AG04450 (cell line): ENCODE measurements around the gene AHR. TPM values are rescaled to one million over a fixed set of nuclear protein-coding genes. Genes with fewer than 3 reads are reported as not detected.
"Not testable (repeated sequence)": the region's sequence is repeated elsewhere in the genome, so short reads cannot be mapped to it uniquely, and the experiment has no call there.

Experiments
- CTCF ChIA-PET: fragments of 300-600, 350-600 bp; formaldehyde crosslinking; extraction: SDS; loops from one replicate; lab custom pipeline; 2022; ENCODE audit warnings: antibody characterized with exemption, inconsistent platforms; lab: Charles Lee
- POLR2A ChIA-PET: fragments of 350-600 bp; formaldehyde crosslinking; extraction: SDS; loops from one replicate; lab custom pipeline; 2021; ENCODE audit warnings: antibody characterized with exemption, inconsistent platforms; lab: Yijun Ruan, JAX
- DNase-seq: peaks from one replicate; pipeline ENCODE4 v3.0.0-alpha.2; 2011; ENCODE audit warnings: low read depth, low spot score
- H3K27ac ChIP-seq: one replicate; pipeline ENCODE4 v1.5.1; 2012; ENCODE audit warnings: low read depth, low read length, control low read depth
- H3K27me3 ChIP-seq: one replicate; pipeline ENCODE4 v1.6.0; 2012; ENCODE audit warnings: low read length; ENCODE audit not compliant: control insufficient read depth, insufficient read depth
- H3K4me3 ChIP-seq: 2 replicates; pipeline ENCODE4 v1.5.1; 2011; ENCODE audit warnings: mild to moderate bottlenecking, low read depth, low read length, control low read depth
- H3K9me3 ChIP-seq: 2 replicates; pipeline ENCODE4 v1.5.1; 2012; ENCODE audit warnings: low read length; ENCODE audit not compliant: control insufficient read depth, insufficient read depth
- polyA plus RNA-seq: library from polyadenylated mRNA; depleted of rRNA; stranded (reverse); fragments of >200 nt; gene quantifications from 2 replicates; pipeline ENCODE4 v1.2.3, GENCODE V29; 2011
- TF ChIP-seq, protein P1 (sequence below): IDR thresholded peaks from 2 replicates; pipeline ENCODE4 v1.5.1; 2011; ENCODE audit warnings: low read depth, low read length, control low read depth, inconsistent platforms

Gene AHR
- polyA plus RNA-seq, 1 experiment, result 9.8 TPM

DNA sequence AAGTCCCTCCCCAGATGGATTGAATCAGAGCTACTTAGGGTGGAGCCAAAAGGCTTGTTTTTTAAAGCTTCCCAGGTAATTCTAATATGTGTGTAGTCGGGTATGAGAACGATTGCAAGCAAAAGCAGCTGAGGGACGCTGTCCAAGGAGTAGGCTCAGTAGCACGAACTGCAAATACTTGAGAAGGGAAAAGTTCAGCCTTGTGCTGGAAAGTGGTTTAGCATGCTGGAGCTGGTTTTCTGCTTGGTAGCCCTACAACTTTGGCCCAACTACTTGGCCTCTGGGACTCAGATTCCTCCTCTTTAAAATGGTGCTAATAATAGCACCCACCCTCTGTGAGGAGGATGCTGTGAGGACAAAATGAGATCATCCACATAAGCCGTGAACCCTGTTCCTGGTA is 76.2 kb downstream of the AHR start:
- POLR2A ChIA-PET, result no interaction called here
- H3K27ac ChIP-seq, result no peak overlapping the region
- no peak overlapping the region for H3K4me3 ChIP-seq
- TF ChIP-seq, protein P1, sequence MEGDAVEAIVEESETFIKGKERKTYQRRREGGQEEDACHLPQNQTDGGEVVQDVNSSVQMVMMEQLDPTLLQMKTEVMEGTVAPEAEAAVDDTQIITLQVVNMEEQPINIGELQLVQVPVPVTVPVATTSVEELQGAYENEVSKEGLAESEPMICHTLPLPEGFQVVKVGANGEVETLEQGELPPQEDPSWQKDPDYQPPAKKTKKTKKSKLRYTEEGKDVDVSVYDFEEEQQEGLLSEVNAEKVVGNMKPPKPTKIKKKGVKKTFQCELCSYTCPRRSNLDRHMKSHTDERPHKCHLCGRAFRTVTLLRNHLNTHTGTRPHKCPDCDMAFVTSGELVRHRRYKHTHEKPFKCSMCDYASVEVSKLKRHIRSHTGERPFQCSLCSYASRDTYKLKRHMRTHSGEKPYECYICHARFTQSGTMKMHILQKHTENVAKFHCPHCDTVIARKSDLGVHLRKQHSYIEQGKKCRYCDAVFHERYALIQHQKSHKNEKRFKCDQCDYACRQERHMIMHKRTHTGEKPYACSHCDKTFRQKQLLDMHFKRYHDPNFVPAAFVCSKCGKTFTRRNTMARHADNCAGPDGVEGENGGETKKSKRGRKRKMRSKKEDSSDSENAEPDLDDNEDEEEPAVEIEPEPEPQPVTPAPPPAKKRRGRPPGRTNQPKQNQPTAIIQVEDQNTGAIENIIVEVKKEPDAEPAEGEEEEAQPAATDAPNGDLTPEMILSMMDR, result no peak
- no peak for DNase-seq
- H3K27me3 ChIP-seq, result no peaks in the 10 kb centered on the region
- CTCF ChIA-PET, result no interaction called here
- H3K9me3 ChIP-seq, result no peaks in the 10 kb centered on the region

DNA sequence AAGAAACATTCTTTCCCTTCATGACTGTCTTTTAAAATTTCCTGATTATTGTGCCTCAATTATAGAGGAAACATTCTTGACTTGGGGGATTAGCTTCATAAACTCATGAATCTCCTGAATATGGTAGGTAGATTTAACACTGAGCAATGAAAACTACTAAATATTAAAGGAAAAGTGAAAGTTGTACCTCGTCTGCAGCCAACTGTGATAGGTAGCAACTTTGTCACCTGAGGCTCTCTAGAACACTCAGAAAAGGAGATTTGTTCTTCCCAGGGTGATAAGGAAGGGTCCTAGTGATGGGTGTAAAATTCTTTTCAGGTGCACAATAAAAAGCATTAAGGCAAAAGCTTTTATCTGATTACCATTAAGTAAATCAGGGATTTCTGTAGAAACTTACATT is 78.1 kb downstream of the AHR start:
- Histone ChIP-seq H3K9me3 (no peaks in the 10 kb centered on the region), H3K4me3 (no peak overlapping the region), H3K27me3 (no peaks in the 10 kb centered on the region), H3K27ac (no peak overlapping the region)
- ChIA-PET CTCF (no interaction called here), POLR2A (no interaction called here)
- DNase-seq, result no peak
- TF ChIP-seq, protein P1, result no peak

DNA sequence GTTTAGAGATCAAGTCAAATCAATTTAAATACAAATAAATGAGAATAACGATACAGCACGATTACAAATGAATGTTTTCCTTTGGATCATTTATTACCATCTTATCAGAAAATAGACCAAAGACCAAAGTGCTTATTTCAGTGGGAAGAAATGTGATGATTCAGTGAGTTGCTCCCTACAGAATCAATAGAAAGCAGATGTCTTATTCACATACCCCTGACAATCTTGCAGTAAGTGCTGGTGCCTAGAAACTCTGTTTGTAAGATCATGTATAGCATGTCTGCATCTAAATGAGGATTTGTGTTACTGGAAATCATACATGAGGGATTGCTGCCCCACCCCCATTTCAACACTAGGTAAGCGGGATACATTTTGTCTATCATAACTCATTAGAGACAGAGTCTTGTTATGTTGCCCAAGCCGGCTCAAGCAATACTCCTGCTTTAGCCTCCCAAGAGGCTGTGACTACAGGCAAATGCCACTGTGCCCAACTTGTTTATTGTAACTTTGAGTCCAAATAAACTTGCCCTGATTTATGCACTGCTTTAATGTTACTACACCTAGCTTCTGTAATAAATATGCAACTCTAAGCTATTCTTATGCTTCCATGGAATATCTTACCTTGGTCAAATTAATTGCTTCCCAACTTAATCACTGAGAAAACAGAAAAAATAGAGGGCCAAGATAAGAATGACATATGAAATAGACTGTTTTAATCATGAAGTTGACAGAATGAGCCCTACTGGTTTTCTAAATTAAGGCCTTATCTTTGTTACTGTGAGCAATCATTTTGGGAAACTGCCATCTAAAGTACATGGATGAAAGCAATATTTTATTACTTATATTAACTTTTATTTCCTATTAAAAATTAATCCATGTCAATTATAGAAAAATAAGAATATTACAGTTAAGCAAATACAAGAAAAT is 82.5 kb downstream of the AHR start:
- no peak overlapping the region for H3K4me3 ChIP-seq
- H3K27me3 ChIP-seq, result no peaks in the 10 kb centered on the region
- H3K9me3 ChIP-seq, result no peaks in the 10 kb centered on the region
- no peak overlapping the region for H3K27ac ChIP-seq
- ChIA-PET POLR2A (no interaction called here), CTCF (no interaction called here)
- no peak for DNase-seq
- TF ChIP-seq, protein P1, result no peak

DNA sequence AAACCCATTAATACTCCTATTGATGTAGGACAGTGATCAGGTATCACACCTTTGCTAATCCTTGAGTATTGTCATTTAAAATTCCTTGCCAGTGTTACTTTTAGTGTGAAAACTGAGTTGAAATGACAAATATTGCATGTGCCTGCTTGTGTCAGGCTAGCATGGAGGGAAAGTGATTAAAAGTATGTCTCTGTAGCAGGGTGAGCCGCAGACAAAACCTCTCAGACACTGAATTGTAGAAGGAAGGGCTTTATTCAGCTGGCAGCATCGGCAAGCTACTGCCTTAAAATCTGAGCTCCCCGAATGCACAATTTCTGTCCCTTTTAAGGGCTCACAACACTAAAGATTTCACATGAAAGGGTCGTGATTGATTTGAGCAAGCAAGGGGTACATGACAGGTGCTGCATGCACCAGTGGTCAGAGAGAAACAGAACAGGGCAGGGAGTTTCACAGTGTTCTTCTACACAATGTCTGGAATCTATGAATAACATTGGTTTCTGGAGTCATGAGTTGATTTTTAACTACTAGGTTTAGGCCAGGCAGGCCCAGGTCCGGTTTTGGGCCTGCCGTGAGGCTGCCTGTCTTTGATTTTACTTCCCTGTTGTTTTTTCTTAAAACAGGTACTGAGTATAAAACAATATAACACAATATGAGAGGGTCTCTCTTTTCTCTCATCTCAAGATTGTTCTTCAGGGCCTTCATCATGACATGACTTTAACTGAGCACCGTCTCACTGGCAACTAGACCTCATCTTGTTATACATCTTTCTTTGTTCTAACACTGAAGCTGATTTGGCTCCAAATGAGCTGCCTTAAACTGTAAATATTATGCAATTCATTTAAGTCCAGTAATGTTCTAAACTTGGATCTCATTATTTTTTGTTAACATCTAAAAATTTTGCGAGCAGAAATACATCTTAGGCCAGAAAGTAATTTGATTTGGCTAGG is 84.2 kb downstream of the AHR start:
- H3K9me3 ChIP-seq, H3K27ac ChIP-seq, POLR2A ChIA-PET, DNase-seq, H3K4me3 ChIP-seq, H3K27me3 ChIP-seq, CTCF ChIA-PET: not testable (repeated sequence)

DNA sequence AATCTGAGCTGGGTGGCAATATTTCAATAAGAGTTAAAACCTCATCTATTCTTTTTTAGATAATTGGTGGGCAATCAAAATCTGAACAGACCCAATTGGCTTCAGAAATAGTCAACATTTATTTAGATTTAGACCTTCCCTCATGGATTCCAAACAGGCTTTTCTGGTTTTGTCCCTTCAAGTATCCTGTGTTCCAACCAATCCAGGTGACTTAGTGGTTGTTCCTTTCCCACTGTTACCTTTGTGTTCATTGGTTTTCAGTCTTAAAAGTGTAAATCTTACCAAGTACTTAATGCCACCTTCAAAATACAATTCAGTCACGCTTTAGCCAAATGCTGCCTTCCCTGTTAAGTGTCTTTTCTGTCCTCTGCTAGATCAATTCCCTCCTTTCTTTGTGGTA is 85.9 kb downstream of the AHR start:
- H3K27me3 ChIP-seq, result no peaks in the 10 kb centered on the region
- CTCF ChIA-PET, result no interaction called here
- H3K4me3 ChIP-seq, result no peak overlapping the region
- POLR2A ChIA-PET, result no interaction called here
- H3K9me3 ChIP-seq, result no peaks in the 10 kb centered on the region
- H3K27ac ChIP-seq, result no peak overlapping the region
- DNase-seq, result no peak
- TF ChIP-seq, protein P1, result no peak
